HG02852 (cell line): ENCODE measurements around the gene MEIS1.
"Not testable (repeated sequence)": the region's sequence is repeated elsewhere in the genome, so short reads cannot be mapped to it uniquely, and the experiment has no call there.

ENCODE experiments used
- ATAC-seq: cut with Tn5 transposase; IDR thresholded peaks from one replicate; pipeline ENCODE4 v1.9.1; 2021; ENCODE audit warnings: mild to moderate bottlenecking, moderate library complexity; ENCODE audit not compliant: unreplicated experiment

The MEIS1 gene

DNA sequence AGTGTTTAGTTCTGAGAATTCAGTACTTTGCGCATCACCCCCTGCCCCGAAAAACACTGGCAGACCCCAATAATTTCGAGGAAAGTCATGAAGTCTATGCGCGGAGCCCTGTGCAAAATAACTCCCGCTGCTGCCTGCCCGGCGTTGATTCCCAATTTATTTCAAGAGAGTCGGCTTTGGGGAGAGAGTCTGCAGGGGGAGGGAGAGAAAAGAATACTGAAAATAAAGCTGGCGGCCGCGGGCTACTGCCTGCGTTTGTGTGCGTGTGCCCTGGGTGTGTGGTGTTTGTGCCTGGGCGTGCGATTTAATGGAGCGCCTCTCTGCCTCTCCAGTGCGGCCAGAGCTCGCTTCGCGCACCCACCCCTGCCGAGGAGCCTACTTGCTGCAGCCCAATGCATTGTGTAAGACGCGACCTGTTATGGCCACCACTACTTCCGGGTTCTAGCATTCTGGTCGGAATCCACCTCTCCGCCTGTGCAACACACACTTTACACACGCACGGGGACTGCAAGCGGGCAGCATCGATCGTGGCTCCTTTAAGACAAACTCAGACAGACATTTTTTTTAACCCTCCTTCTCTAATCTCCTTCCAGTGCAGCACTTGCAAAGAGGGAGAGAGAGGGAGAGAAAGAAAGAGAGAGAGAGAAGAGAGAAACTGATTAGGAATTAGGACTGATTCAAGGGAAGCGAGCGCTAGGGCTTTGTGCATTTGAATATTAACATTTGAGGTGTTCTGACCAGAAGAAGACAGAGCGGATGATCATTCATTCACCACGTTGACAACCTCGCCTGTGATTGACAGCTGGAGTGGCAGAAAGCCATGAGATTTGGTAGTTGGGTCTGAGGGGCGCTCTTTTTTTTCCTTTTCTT is at the start of gene MEIS1:
TSS of gene MEIS1 (plus strand) at position 447 of the 870 bp plus-strand sequence. CDS start 732 bp downstream, outside the sequence.
- ATAC-seq, result peak; percentile 71

- no peak for ATAC-seq
Measured at GRCh38 chr2:66387016-66387753, 47.7 kb upstream of the MEIS1 start.

GRCh38 chr2:66389651-66390131 is 45.2 kb upstream of the MEIS1 start:
- ATAC-seq, result no peak

- ATAC-seq, result no peak
Measured at GRCh38 chr2:66390152-66390551, 44.8 kb upstream of the MEIS1 start.

DNA sequence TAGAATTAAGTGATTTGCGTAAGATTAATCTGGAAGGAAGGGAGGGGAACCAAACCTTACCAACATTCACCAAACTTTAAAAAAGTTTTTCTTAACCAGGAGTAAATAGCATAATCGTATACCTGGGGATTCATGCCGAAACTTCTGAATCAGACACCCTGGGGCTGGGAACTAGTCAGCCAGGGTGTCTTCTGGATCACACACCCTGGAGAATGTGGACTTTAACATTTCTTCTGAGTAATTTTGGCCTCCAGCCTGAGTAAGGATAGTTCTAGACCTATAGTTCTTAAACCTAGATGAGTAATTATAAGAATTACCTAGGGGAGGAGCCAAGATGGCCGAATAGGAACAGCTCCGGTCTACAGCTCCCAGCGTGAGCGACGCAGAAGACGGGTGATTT is 44.1 kb upstream of the MEIS1 start:
- ATAC-seq, result no peak

GRCh38 chr2:66391240-66391639 is 43.7 kb upstream of the MEIS1 start:
- not testable (repeated sequence) for ATAC-seq

- no peak for ATAC-seq
Measured at GRCh38 chr2:66405473-66405872, 29.5 kb upstream of the MEIS1 start.

DNA sequence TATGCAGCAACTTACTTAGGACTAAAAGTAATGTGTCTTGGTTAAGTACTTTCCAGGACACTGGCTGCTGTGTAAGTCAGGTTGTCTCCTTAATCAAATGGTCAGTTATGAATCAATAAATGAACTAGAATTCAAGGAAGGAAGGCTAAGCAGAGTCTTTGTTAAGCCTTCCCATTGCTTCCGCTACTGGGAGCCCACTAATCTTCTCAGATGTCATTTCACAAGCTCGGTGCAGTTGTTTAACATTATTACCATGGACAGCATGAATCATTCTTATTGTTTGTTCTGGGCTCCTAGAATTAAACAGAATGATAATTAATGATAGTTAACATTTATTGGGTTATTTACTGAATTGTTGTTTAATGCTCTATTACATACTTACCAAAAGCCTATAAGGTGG is 26.0 kb upstream of the MEIS1 start:
- no peak for ATAC-seq

DNA sequence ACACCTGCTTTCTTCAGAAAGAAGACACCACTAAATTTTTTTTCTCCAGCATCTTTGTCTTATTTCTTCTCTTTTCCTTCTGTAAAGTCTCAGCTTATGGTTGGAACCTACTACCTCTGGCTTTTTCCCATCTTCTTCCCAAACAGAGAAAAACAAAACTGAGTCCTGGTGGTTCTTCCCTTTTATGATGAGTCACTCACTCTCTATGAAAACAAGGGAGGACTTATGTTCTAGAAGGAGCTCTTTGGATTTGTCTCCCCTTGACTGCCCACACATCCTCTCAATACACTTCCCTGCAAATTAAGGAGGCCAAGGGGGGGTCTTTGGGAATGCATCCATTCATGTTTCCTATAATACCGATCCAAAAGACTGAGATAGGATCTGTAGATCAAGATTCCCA is 22.1 kb upstream of the MEIS1 start:
- no peak for ATAC-seq

DNA sequence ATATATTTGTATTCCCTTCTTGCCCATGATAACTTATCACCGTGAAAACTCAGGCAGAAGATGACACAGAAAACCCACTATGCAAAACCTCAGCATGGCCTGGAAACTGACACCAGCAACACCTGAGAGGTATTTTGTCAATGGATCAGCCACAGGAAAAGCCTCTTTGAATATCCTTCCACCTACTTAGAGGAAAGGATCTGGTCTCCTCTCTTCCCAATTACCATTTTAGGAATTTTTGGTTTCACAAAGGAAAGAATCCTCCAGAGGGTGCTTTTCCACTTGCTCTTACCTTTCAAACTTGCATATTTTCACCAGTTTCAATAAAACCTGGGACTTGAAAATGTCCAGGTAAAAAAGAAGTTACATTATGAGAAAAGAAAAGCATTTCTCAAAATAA is 20.0 kb upstream of the MEIS1 start:
- ATAC-seq, result no peak

- no peak for ATAC-seq
Measured at GRCh38 chr2:66418381-66418780, 16.5 kb upstream of the MEIS1 start.

DNA sequence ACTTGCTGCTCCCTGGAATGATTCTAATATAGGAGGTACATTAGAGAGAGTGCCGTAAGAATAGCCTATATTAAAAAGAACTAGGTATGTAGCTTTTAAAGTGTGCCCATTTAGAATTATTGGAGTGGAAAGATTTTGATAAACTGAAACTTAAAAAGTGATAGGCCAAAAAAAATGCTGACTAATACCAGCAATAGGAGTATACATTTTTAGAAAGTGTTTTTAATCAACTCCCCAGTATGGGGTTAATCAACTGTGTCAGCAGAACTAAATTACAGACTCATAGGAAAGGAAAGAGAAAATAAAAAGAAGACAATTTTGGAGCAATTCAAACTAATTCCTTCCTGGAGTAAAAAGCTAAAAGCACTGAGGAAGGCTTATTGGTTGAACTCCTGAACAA is 13.3 kb upstream of the MEIS1 start:
- ATAC-seq, result no peak

- ATAC-seq, result no peak
Measured at GRCh38 chr2:66423391-66424124, 11.4 kb upstream of the MEIS1 start.

GRCh38 chr2:66426244-66427111 is 8.4 kb upstream of the MEIS1 start:
- no peak for ATAC-seq

- no peak for ATAC-seq
Measured at GRCh38 chr2:66427300-66427699, 7.6 kb upstream of the MEIS1 start.

DNA sequence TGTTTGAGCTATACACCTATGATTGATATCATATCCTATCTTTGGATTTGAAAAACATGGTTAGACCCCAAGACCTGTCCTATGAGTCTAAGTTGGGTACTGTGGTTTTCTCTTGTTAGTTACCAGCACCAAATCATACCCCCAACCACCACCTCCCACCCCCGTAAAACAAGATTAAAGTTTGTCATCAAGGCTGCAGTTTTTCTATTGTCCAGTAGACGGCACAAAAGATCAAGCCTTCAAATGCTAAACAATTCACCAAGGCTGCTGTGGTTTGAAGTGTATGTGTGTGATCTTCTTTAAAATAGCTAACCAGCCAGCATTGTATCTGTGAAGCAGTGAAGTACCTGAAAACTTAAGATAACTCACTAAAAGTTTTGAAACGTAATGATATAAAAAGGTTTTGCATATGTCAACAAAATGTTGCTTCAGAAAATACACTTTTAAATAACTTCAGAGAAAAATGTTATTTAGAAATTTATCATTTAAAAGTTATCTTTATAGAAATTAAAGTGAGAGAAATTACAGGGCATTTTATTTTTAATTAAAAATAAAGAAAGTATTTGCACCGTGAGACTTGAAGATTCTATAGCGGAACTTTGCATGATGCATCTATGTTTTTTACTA is 5.8 kb upstream of the MEIS1 start:
- ATAC-seq, result no peak

GRCh38 chr2:66429693-66430504 is 5.0 kb upstream of the MEIS1 start:
- ATAC-seq, result no peak

GRCh38 chr2:66430505-66431273 is 4.2 kb upstream of the MEIS1 start:
- no peak for ATAC-seq
